ENCODE results near the gene P2RY1. TPM values are rescaled to one million over a fixed set of nuclear protein-coding genes. Genes with fewer than 3 reads are reported as not detected.

P2RY1 gene
- total and polyA plus RNA-seq, 9 of the 15 experiments (the other 6 are each of a cell fraction or from before 2014, with no cell fraction given) = 6.0 to 27.9 (median 18.4) TPM

- TF ChIP-seq PHB2 (IDR thresholded peaks at IDR 0.05; ENCODE audit: low read depth) (no peak), SP2 (IDR thresholded peaks at IDR 0.05; ENCODE audit: extremely low read depth, low read depth, low read length, poor library complexity, severe bottlenecking) (no peak), POLR2G (IDR thresholded peaks at IDR 0.05; ENCODE audit: low read depth, low read length) (peak; percentile 98), ZBTB5 (IDR thresholded peaks at IDR 0.05) (no peak), ZZZ3 (IDR thresholded peaks at IDR 0.05) (no peak), ZSCAN32 (CRISPR knock-in tag; IDR thresholded peaks at IDR 0.05) (no peak), U2AF1 (optimal IDR thresholded peaks at IDR 0.05; ENCODE audit: low read depth, low read length) (peak; percentile 36), NCOA1 (IDR thresholded peaks at IDR 0.05; ENCODE audit: low read depth) (no peak), SRSF9 (IDR thresholded peaks at IDR 0.05; ENCODE audit: borderline replicate concordance, low read depth, low read length) (no peak), PPARD (CRISPR knock-in tag; IDR thresholded peaks at IDR 0.05) (no peak), ZNF124 (CRISPR knock-in tag; IDR thresholded peaks at IDR 0.05) (0 out of 2 replicates have a peak, but pooled peaks have one; percentile 78), ZMIZ1 (IDR thresholded peaks at IDR 0.05; ENCODE audit: low read depth in 2 of 2, low read length in 2 of 2) (no peak), TFAM (CRISPR knock-in tag; conservative IDR thresholded peaks at IDR 0.05) (no peak), RBM34 (IDR thresholded peaks at IDR 0.05; ENCODE audit: borderline replicate concordance, insufficient read depth, low read length) (no peak), FOS (IDR thresholded peaks at IDR 0.05; ENCODE audit: extremely low read depth, insufficient read length) (no peak), ZNF3 (CRISPR knock-in tag; IDR thresholded peaks at IDR 0.05) (no peak), ZNF436 (CRISPR knock-in tag; IDR thresholded peaks at IDR 0.05) (no peak), POLR2A (conservative IDR thresholded peaks at IDR 0.05) (peak; percentile 94), TAL1 (IDR thresholded peaks at IDR 0.05) (no peak), CREB3L1 (IDR thresholded peaks at IDR 0.05; ENCODE audit: borderline replicate concordance, low read depth) (0 out of 2 replicates have a peak, but pooled peaks have one; percentile 24), ZNF707 (CRISPR knock-in tag; conservative IDR thresholded peaks at IDR 0.05) (no peak), NBN (IDR thresholded peaks at IDR 0.05; ENCODE audit: low read depth) (peak; percentile 53), TCFL5 (CRISPR knock-in tag; conservative IDR thresholded peaks at IDR 0.05) (no peak)
Measured at GRCh38 chr3:152834776-152835600, at the start of gene P2RY1 (continued).
